ENCODE data around the gene STK38L.

- TF ChIP-seq POLR2AphosphoS5 (IDR thresholded peaks at IDR 0.05) = no peak
- no peak for TF ChIP-seq CTCF (IDR thresholded peaks at IDR 0.05 in 8 of 11, conservative IDR thresholded peaks at IDR 0.05 in 3 of 11)
- no peak for TF ChIP-seq POLR2A (IDR thresholded peaks at IDR 0.05)
Measured at GRCh38 chr12:27343255-27344000, 99.3 kb downstream of the STK38L start.

All from spleen (tissue), 7 donors.